HG03575 (cell line): ENCODE measurements around the gene GIMAP5.

Experiments
- ATAC-seq: cut with Tn5 transposase; IDR thresholded peaks from one replicate; pipeline ENCODE4 v1.9.1; 2021; ENCODE audit not compliant: unreplicated experiment, insufficient number of reproducible peaks, low FRiP score; ENCODE audit errors: extremely low read depth

GIMAP5 gene

GRCh38 chr7:150733482-150734095, 3.6 kb upstream of the GIMAP5 start:
- ATAC-seq = no peak

GRCh38 chr7:150734254-150734653, 3.0 kb upstream of the GIMAP5 start:
- no peak for ATAC-seq

GRCh38 chr7:150735596-150736358, 1.4 kb upstream of the GIMAP5 start:
- no peak for ATAC-seq

GRCh38 chr7:150736864-150737263, 354 bp upstream of the GIMAP5 start:
- no peak for ATAC-seq

- no peak for ATAC-seq
These were observed 874 bp downstream of the GIMAP5 start for GRCh38 chr7:150738092-150738491.

- ATAC-seq = no peak
These were observed 1.4 kb downstream of the GIMAP5 start for GRCh38 chr7:150738591-150739001.

- no peak for ATAC-seq
These were observed 1.8 kb downstream of the GIMAP5 start for GRCh38 chr7:150739033-150739432.

GRCh38 chr7:150740053-150740452, 2.8 kb downstream of the GIMAP5 start:
- no peak for ATAC-seq

- no peak for ATAC-seq
These were observed 5.2 kb downstream of the GIMAP5 start for GRCh38 chr7:150742286-150742968.

GRCh38 chr7:150744041-150744656, 6.9 kb downstream of the GIMAP5 start:
- no peak for ATAC-seq

- no peak for ATAC-seq
These were observed 7.9 kb downstream of the GIMAP5 start for GRCh38 chr7:150745086-150745485.

GRCh38 chr7:150745876-150746275, 8.7 kb downstream of the GIMAP5 start:
- ATAC-seq = no peak

- no peak for ATAC-seq
These were observed 9.7 kb downstream of the GIMAP5 start for GRCh38 chr7:150746921-150747320.

- no peak for ATAC-seq
These were observed 11.2 kb downstream of the GIMAP5 start for GRCh38 chr7:150748376-150748775.

- no peak for ATAC-seq
These were observed 14.5 kb downstream of the GIMAP5 start for GRCh38 chr7:150751702-150752101.

GRCh38 chr7:150753239-150753638, 16.0 kb downstream of the GIMAP5 start:
- no peak for ATAC-seq

GRCh38 chr7:150753826-150754603, 16.8 kb downstream of the GIMAP5 start:
- no peak for ATAC-seq

- ATAC-seq = no peak
These were observed 17.7 kb downstream of the GIMAP5 start for GRCh38 chr7:150754951-150755350.

- no peak for ATAC-seq
These were observed 18.4 kb downstream of the GIMAP5 start for GRCh38 chr7:150755473-150756099.
